HG02884 (cell line): ENCODE results near the gene KIF12.
"Not testable (repeated sequence)": the region's sequence is repeated elsewhere in the genome, so short reads cannot be mapped to it uniquely, and the experiment has no call there.

Experiments used
- ATAC-seq: cut with Tn5 transposase; IDR thresholded peaks from one replicate; pipeline ENCODE4 v1.9.1; 2021; ENCODE audit warnings: mild to moderate bottlenecking, moderate library complexity; ENCODE audit not compliant: unreplicated experiment

Gene KIF12

DNA sequence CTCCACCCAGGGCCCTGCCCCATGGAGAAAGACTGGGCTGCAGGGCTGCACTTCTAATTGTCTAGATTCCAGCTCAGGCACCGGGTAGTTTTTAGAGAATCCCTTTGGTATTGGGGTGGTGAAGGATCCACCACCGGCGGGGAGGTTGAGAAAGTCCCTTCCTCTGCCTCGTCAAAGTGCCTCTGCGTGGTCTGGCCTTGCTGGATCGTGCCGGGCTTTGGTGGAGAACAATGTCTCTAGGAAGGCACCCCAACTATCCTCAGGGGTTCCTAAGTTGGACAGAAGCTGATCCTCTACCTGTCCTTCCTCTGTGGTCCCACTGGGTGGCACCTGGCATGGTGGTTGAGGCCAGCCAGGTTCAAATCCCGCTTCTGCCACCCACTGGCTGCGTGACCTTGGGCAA, 13.7 kb downstream of the KIF12 start:
- no peak for ATAC-seq

- no peak for ATAC-seq
Measured at GRCh38 chr9:114084282-114085073, 14.6 kb downstream of the KIF12 start.

DNA sequence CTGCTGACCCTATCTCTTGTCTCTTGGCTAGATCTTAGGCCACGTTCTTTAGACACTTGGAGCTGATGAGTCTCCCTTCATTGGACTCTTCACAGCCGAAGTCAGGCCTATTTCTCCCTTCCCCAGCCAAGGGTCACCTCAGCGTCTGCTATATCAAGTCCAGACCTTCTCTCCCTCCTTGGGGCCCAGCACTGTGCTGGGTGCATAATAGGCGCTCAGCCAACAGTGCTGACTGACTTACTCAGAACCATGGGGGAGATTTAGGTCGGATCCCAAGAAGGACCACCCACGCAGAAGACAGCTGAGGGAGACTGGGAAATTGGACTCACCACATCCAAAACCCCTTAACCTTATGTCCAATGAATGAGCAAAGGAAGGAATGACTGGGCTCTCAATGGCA, 15.4 kb downstream of the KIF12 start:
- ATAC-seq, result no peak

GRCh38 chr9:114082763-114083412, 16.2 kb downstream of the KIF12 start:
- not testable (repeated sequence) for ATAC-seq

- ATAC-seq, result peak; percentile 87
Measured at GRCh38 chr9:114082017-114082762, 16.9 kb downstream of the KIF12 start.

- no peak for ATAC-seq
Measured at GRCh38 chr9:114081441-114082016, 17.6 kb downstream of the KIF12 start.

DNA sequence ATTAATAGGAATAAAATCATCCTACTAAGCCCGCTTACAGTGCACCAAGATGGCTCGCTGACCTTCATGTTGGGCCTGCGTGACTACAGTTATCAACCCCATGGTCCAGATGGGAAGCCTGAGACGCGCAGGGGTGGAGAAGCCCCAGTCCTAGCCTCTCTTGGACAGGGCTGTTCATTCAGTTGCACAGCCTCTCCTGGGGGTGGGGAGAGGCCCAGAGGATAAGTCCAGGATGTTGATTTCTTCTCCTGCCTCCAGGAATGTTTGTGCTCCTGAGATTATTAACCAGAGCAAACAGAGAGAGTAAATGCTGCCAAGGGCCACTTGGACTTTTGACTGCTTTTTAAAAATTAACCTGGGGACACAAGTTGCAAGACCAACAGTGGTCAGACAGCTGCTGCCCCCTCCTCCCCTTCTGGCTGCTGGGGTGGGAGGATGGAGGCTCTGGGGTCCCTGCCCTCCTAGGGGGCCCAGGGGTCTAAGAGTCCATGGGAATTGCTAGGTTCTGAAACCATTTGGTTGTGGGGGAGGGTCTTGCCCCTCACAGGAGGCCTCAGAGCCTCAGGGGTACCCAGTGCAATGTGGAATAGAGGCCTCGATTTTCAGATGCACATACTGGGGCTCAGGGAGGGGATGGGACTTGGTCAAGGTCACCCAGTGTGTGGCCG, 18.2 kb downstream of the KIF12 start:
- ATAC-seq, result no peak

GRCh38 chr9:114080195-114080772, 18.8 kb downstream of the KIF12 start:
- ATAC-seq, result no peak

DNA sequence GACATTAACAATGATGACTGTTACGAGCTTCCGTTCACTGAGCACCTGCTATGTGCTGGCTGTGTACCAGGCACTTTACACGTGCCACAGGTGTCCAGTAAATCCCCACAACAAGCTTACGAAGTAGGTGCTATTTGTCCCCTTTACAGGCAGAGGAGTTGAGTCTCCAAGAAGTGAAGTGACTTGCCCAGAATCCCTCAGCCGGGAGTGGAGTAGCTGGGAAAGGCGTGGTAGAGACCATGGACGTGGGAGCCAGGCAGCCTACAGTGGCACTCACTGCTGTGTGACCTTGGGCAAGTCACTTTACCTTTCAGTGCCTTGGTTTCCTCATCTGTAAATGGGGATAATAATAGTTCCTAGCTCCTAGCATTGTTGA, 20.3 kb downstream of the KIF12 start:
- no peak for ATAC-seq

DNA sequence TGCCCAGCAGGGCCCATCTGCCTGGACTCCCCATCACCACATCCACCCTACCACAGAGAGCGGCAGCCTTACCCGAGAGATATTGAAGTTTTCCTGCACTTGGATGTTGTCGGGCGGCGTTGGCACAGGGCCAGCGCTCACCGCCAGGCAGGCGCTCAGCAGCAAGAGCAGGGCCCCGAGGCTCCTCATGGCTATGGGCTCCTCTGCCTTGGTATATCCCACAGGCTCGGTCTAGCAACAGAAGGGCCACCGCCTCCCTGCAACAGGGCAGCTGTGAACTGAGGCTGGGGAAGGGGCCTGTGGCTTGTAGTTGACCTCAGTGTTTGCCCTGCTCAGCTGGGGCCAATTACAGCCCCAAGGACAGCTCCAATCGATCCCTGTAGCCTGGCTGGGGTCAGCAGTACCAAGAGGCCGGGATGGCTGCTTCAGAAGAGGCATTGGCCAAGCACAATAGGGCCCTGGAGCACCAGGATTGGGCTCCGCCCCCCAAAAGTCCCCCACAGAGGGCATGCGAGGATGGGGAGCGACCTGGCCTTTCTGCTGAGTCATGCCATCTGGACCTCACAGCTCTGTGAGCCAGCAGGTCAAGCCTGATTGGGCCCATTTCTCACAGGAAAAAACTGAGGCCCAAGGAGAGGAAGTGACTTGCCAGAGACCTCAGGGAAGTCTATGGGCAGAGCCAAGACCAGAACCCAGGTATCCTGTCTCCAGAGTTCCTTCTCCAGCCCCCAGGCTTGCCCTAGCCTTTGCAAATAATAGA, 20.9 kb downstream of the KIF12 start, which contains the start of gene AMBP:
AMBP (minus strand) TSS at position 280 of the 760 bp plus-strand sequence; CDS start at position 189, 91 bp downstream.
- ATAC-seq, result no peak

DNA sequence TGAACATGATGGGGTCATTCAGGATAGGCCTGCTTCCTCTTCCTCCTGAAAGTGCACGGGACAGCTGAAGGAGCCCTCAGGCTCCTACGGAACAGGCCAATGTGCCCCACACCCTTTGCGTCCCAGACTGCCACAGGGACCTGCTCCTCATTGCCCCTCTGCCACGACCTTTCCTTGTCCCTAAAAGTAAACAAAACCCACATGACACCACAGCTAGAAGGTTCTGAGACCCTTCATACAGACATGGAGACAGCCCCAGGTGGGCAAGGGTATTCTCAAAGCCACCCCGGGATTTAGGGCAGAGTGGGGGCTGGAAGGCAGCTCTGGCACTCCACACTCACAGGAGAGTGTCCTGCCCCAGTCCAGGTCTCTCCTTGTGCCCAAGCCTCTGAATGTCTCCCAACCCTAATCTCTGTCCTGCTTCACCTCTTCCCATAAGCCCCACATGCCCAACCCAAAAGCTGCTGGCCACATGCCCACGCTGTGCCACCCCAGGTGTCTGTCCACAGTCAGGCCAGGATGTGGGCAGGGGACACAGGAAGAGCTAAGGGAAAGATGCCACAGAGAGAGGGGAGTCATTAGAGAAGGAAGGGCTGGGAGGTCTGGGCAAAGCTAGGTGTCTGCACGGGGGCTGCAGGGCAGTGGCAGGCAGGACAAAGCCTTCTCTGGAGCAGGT, 21.8 kb downstream of the KIF12 start:
- ATAC-seq, result no peak

DNA sequence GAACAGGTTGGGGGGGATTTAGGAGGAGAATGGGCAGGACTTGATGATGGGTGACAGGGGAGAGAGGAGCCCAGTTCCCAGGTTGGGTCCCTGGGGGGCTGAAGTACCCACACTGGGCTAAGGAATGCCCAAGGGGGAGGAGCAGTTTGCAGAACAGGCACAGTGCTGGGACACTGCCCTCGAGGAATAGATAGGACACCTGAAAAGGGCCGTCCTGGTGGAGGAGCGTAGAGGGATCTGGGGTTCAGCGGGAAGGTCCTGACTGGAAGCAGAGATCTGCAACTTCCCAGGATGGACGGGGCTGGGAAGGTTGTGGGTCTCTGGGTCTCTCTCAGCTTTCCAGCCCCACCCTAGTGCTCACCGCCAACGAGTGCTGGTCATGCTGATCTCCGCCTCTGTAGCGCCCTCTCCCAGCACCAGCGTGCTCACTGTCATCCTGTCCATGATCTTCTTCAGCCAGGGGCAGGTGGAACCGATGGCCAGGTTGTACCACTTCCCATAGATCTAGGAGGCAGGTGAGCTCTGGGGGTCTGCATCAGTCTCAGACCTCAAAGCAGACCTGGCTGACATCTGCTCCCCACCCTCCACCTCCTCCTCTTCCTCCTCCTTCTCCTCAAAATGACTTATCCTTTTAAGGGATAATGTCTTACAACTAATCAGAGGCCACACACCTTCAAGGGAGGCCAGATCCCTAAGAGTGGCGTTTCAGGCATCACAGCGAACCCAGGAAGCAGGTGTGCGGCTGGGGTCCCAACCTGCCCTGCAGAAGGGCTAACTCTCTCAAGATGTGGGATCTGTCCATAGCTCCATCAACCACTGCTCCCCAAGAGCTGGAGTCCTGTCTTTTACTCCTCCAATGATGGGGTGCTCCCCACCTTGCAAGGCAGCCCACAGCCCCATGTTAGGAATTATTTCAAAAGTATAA, 22.6 kb downstream of the KIF12 start:
- ATAC-seq, result no peak

- ATAC-seq, result no peak
Measured at GRCh38 chr9:114075602-114076001, 23.5 kb downstream of the KIF12 start.

GRCh38 chr9:114072184-114073140, 26.6 kb downstream of the KIF12 start:
- ATAC-seq, result no peak

DNA sequence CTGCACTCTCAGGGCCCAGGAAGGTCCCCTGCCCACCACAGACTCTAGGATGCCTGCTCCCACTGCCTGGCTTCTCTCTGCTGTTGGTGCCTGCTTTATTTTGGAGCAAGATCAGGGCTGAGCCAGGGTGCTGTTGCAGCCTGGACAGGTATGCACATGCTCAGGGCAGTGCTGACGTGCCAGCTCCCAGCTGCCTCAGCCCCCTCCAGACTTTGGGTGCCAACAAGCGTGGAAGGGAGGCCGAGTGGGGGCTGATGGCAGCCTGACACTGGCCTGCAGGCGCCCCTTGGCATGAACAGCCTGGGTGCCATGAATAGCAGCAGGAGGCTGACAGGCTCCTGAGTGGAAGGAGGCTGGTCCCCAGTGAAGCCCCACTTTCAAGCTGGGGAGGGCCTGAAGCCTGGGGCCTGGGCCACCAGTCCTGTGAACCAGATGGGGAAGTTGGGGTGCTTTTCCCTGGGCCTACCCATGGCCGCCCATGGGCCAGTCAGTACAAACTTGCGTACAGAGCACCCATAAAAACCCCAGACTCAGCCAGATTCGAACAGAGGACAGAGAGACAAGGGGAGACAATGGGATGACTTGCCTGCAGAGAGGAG, 27.8 kb downstream of the KIF12 start:
- no peak for ATAC-seq
